Measurements from ENCODE around the gene DNAH10.

Gene DNAH10

DNA sequence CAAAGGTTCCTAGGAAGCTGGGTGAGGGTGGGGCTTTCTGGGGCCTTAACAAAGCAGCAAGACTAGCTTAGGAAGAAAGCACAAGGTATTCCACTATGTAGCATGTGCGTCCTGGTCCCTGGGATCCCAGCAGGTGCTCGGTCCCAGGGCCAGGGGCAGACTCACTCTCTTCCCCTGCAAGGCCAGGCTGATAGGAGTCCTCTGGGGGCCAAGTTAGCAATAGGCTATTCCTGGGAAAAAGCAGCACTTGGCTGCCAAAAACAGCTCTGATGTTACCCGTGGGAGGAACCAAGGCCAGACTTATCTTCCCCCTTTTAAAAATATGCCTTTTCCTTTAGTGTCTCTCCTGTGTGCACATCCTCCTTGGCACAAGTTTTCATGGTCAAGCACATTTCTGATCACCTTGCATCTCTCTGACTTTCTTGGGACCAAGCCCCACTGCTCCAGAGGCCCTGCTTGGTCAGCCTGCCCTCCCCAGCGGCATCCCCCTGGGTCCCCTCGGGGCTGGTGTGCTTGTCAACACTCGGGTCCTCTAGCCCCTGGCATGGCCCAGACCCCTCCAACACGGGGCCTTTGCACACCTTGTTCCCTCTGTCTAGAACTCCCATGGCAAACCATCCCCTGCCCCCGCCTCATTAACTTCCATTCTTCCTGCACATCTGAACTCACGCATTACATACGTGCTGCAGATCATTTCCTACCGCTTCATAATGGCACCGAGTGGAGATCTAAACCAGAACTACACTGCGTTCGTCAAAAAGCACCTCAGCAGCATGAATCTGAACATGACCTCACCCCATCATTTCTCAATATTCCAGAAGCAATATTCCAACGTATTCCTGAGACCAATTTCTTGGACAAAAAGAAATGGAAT is 188.6 kb downstream of the DNAH10 start:
- no peak for DNase-seq

- DNase-seq: no peak
Observed at GRCh38 chr12:123951467-123951866, 189.4 kb downstream of the DNAH10 start.

GRCh38 chr12:123952037-123952436 is 189.9 kb downstream of the DNAH10 start:
- no peak for DNase-seq

DNA sequence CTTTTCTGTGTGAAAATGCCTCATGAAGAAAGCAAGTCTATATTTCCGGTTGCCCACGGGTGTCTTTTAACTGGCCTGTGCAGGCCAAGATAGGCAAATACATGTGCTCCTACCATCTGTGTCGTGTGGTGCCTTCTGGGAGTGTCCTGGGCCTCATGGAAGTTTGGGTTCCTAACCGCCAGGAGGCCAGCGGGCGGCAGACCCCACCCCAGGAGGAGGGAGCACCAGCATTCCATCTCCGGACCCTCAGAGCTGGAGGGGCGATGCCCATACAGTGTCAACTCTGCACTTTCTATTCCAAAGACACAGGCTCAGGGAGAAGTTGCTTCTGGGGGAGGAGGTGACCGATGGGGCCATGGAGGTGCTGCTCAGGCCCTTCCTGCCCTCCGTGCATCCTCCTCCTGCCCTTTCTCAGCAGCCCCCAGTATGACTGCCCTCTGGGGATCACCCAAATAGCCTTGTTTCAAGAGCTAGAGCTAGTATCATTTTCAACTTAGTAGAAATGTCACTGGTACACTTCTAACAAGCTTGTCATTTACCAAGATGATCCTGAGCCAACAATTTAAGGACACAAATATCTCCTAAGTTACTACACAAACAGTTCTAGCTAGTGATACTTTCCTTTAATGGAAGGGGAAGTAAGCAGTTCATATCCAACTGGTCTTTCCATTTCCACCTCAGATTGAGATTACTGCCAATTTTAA is 192.7 kb downstream of the DNAH10 start:
- DNase-seq: no peak

DNA sequence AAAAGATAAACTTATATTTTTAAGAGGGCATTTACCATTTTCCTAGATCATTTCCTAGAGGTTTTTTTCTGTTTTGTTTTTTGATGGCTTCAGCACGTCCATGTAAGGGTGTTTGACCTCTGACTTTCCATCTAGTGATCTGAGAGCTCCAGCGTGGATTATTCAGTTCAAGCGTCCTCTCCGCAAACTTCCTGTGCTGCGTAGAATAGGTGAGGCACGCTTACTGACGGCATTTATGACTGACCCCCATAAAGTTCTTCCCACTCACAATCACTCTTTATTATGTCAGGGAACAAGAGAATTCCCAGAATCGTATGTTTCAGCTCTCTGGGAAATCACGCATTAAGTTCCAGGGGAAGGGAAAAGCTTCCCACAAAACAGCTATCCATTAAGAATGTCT is 194.1 kb downstream of the DNAH10 start:
- DNase-seq: no peak

GRCh38 chr12:123957196-123957595 is 195.1 kb downstream of the DNAH10 start:
- DNase-seq: no peak

DNA sequence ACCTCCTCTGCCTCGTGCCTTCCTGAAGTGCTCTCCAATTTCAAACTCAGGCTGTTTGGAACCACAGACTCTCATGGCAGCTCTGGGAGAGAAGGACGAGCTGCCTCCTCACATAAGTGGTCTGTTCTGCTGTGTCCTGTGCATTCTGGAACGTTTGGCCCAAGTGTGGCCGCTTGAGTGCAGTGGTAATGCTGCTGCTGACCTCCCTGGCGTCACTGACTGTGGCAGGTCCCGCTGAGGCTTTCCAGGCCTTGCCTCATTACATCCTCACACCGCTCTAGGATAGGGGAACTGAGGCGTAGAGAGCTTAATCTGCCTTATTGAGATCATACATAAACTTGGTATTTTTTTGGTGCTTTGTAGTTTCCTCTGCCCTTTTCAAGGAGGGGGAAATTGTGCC is 196.4 kb downstream of the DNAH10 start:
- DNase-seq: no peak

DNA sequence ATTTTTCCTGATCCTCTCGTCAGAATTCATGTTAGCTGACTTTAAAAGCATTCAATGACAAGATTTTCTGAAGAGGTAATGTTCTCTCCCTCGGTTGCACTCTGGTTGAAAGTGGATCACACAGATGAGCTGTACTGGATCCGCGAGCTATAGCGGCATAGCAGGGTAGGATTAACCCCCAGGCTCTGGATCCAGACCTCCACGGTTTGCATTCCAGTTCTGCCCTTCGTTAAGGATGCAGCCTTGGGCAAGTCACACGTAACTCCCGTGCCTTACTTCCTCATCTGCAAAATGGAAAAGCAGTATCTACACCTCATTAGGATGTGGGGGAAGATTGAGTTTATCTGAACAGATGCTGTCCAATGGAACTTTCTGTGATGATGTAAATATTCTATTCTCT is 196.8 kb downstream of the DNAH10 start:
- DNase-seq: no peak

- DNase-seq: no peak
Observed at GRCh38 chr12:123960029-123960735, 198.1 kb downstream of the DNAH10 start.

DNA sequence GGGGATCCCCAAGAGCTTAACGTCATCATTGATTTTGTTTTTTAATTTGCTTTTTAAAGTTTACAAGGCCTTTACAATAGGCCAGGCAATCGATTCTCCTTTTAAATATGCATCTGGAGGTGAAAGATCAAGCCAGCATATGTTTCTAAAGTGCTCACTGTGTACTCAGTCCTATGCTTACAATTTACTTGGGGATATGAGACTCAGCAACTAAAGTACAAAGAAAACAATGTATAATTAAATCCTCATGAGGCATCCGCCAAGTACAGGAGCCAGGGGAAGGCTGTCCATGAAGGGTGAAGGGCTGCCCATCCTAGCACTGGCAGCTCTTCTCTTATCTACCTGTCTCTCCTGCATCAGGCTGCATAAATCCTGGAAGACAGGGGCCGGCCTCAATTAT is 198.8 kb downstream of the DNAH10 start:
- DNase-seq: no peak

DNA sequence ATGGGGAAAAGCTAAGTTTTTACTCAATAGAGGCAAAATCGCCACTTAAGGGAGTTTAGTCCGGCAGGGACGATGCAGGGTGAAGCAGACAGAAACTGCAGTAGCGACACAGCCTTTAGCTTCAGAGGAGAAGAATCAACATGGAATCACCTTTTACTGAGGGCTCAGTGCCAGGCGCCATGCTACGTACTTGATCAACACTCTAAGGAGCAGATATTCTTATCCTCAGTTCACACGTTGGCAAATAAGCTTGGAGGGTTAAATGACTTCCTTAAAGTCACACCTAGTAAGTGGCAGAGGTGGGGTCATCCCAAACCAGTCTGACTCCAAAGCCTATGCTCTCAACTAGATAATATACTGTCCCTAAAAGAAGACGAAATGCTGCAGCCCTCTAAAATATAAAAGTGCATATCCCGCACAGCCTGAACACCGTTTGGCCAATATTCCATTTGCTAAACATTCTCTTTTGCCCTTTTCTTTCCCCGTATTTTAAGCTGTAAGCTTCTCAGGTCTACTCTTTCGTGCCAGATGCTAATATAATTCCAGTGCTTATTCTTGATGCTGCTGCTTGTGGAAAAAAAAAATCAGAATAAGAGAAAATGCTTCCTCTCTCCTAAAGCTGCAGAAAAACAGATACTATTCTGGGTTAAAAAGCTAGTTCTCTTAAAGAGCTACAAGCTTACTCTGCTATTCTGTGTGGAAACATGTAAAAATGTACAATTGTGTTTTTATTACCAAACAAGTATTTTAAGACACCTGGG is 199.7 kb downstream of the DNAH10 start:
- DNase-seq: no peak

GRCh38 chr12:123962513-123962912 is 200.4 kb downstream of the DNAH10 start:
- no peak for DNase-seq

DNA sequence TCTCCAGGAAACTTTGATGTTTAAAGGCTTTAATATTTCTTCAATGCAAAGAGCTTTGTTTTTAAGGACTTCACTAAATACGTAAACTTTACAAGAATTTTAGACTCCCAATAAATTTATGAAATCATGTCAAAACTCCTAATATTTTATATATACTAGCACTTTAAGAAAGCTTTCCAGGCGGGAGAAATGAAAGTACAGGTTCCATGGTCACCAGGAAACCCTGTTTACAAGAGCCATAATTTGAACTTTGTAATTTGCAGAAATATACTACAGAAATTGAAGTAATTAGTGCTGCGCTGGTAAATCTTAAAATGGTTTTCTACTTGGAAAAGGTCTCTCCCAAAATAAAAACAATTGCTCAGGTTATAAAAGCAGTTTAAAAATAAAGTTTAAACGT is 201.7 kb downstream of the DNAH10 start:
- DNase-seq: no peak

DNA sequence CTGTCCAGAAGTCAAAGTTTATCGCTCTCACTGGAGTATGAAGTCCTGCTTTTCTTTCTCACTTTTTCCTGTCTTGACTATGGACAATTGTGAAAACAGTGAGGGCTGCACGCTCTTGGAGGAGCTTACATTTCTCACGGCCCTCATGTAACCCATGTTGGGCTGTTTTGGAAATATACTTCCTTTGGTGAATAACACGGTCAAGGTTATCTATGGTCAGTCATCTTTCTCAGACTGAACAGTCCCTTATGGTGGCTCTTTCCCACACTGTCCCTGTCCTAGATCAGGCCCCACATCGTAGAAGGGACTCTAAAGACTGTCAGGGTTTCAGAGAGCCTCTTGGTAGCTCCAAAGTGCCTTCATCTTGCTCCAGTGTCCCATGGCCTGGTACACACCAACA is 203.3 kb downstream of the DNAH10 start:
- no peak for DNase-seq

- no peak for DNase-seq
Observed at GRCh38 chr12:123966596-123966995, 204.5 kb downstream of the DNAH10 start.

DNA sequence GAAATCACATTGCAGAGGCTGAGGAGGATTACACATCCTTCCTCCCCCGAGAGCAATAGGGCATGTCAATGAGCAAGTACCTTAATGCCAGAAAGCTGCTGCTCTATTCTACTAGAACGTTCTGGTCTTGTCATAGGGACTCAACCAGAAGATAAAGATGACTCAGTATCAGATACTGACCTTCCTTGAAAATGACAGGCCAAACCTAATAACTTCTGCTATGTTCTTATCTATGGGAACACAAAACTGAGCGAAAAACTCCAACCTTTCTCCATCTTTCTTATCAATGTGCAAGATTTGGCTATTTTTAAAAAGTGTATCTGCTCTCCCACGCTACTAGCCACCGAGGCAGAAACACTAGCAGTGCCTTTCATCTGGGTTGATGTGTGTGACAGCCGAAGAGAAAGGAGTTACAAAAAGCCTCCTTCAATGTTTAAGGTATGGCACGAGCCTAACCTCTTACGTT is 205.1 kb downstream of the DNAH10 start:
- DNase-seq: no peak

DNA sequence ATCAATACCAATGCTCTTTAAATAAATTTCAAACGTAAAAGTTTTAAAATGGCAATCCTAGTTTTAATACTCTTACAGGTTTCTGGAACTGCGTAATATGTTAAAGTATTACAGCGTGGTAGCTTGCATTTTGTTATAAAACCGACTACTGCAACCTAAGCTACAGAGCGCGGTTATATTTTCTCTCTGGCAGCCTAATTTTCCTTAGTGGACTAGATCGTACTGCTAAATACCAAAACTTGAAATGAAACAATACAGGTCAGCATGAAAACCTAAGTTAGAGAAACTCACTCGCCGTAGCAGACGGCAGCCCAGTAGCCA is 209.3 kb downstream of the DNAH10 start:
- no peak for DNase-seq

GRCh38 chr12:123971770-123972456 is 209.8 kb downstream of the DNAH10 start:
- no peak for DNase-seq

GRCh38 chr12:123972457-123973401 is 210.6 kb downstream of the DNAH10 start, which contains the start of the genes CCDC92 and ZNF664:
Gene CCDC92, minus strand, starts transcription at chr12:123972831. Its CDS starts 28,526 bp downstream, at chr12:123944305.
Gene ZNF664, plus strand, starts transcription at chr12:123973215. Its CDS starts 38,930 bp downstream, at chr12:124012145.
- peak; percentile 73 for DNase-seq

DNA sequence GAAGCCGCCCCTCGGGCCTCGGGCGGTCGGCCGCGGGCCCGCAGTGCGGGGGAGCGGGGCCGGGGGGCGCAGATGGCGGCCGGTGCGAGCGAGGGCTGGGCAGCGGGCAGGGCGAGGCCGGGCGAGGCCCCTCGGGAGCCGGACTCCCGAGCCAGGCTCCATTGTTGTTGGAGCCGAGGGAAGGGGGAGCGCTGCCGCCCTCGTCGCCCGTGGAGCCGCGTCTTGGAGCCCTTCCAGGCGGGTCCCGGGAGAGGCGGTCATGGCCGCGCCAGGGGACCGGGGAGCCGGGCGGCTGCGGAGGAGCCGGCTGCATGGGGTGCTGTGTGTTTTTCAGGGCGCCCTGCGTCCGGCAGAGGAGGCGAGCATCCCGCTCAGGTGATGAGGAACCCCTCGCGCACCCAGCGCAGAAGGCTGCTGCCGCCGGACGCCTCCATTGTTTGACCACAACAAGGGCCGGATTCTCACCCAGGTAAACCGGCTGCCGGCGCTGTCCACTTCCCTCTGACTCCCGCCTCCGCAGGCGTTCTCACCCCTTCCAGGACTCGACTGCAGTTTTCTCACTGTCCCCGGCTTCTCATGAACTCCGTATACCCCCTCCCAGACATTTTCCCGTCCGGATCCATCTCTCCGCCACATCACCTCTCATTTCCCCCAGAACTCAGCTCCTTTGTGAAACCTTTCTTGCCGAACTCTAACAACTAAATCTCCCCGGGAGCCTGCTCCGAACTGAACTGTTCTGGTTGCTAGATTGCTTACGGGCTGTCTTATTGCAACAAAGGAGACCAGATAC is 211.6 kb downstream of the DNAH10 start:
- DNase-seq: no peak

All from NCI-H446 treated with DMSO at 0.1 percent for 48 hours (cell line).